ENCODE measurements around the gene GAGE12D. TPM values are rescaled to one million over a fixed set of nuclear protein-coding genes. Genes with fewer than 3 reads are reported as not detected.
"Not testable (repeated sequence)": the region's sequence is repeated elsewhere in the genome, so short reads cannot be mapped to it uniquely, and the experiment has no call there.

GAGE12D gene
- not detected for polyA plus RNA-seq (2012; ENCODE audit: insufficient read depth, insufficient read length)

GRCh38 chrX:49541433-49541832, at the start of gene GAGE12D:
TSS of gene GAGE12D (plus strand) at chrX:49541733. CDS start at chrX:49542888, 1,155 bp downstream.
- not testable (repeated sequence) for H3K4me3 ChIP-seq (ENCODE audit: low read length); DNase-seq (ENCODE audit: low read depth, low spot score)

- not testable (repeated sequence) for DNase-seq (ENCODE audit: low read depth, low spot score); H3K4me3 ChIP-seq (ENCODE audit: low read length)
These were observed 9.7 kb upstream of the GAGE12D start, which contains the start of gene GAGE12C for GRCh38 chrX:49531877-49532276. TSS of gene GAGE12C (plus strand) at chrX:49532177. CDS start at chrX:49533332, 1,155 bp downstream.

- not testable (repeated sequence) for H3K4me3 ChIP-seq (ENCODE audit: low read length); DNase-seq (ENCODE audit: low read depth, low spot score)
These were observed 9.5 kb downstream of the GAGE12D start, which contains the start of gene GAGE12E for GRCh38 chrX:49550989-49551388. TSS of gene GAGE12E (plus strand) at chrX:49551289. CDS start at chrX:49552444, 1,155 bp downstream.

- DNase-seq (ENCODE audit: low read depth, low spot score); H3K4me3 ChIP-seq (ENCODE audit: low read length): not testable (repeated sequence)
These were observed 19.0 kb downstream of the GAGE12D start, which contains the start of gene GAGE12F for GRCh38 chrX:49560542-49560941. TSS of gene GAGE12F (plus strand) at chrX:49560842. CDS start at chrX:49561997, 1,155 bp downstream.

- DNase-seq (ENCODE audit: low read depth, low spot score); H3K4me3 ChIP-seq (ENCODE audit: low read length): not testable (repeated sequence)
These were observed 27.2 kb downstream of the GAGE12D start for GRCh38 chrX:49568728-49569127.

GRCh38 chrX:49569152-49569551, 27.6 kb downstream of the GAGE12D start:
- not testable (repeated sequence) for DNase-seq (ENCODE audit: low read depth, low spot score); H3K4me3 ChIP-seq (ENCODE audit: low read length)

- DNase-seq (ENCODE audit: low read depth, low spot score) = not testable (repeated sequence)
These were observed 28.6 kb downstream of the GAGE12D start, which contains the start of gene GAGE12G for GRCh38 chrX:49570100-49570499. TSS of gene GAGE12G (plus strand) at chrX:49570400. CDS start at chrX:49571555, 1,155 bp downstream.

GRCh38 chrX:49579649-49580048, 38.1 kb downstream of the GAGE12D start, which contains the start of gene GAGE12H:
TSS of gene GAGE12H (plus strand) at chrX:49579949. CDS start at chrX:49581104, 1,155 bp downstream.
- H3K4me3 ChIP-seq (ENCODE audit: low read length); DNase-seq (ENCODE audit: low read depth, low spot score): not testable (repeated sequence)

More at GRCh38 chrX:49570100-49570499, 28.6 kb downstream of the GAGE12D start, which contains the start of gene GAGE12G:
- H3K4me3 ChIP-seq (ENCODE audit: low read length) = not testable (repeated sequence)

- not testable (repeated sequence) for H3K4me3 ChIP-seq (ENCODE audit: low read length)
These were observed 47.7 kb downstream of the GAGE12D start, which contains the start of gene GAGE2A for GRCh38 chrX:49589196-49589595. TSS of gene GAGE2A (plus strand) at chrX:49589496. CDS start at chrX:49590651, 1,155 bp downstream.

GRCh38 chrX:49589769-49590478, 48.4 kb downstream of the GAGE12D start:
- not testable (repeated sequence) for H3K4me3 ChIP-seq (ENCODE audit: low read length); DNase-seq (ENCODE audit: low read depth, low spot score)

More at GRCh38 chrX:49589196-49589595, 47.7 kb downstream of the GAGE12D start, which contains the start of gene GAGE2A:
- DNase-seq (ENCODE audit: low read depth, low spot score) = not testable (repeated sequence)

- not testable (repeated sequence) for H3K4me3 ChIP-seq (ENCODE audit: low read length); DNase-seq (ENCODE audit: low read depth, low spot score)
These were observed 49.0 kb downstream of the GAGE12D start for GRCh38 chrX:49590488-49590887.
